ENCODE data around the gene LMAN2L. TPM values are rescaled to one million over a fixed set of nuclear protein-coding genes. Genes with fewer than 3 reads are reported as not detected.

LMAN2L gene
- total RNA-seq, 4 donors from 2014 or later, result 17.2 to 21.5 (median 19.1) TPM

- intact Hi-C loops (cut with DNase I; ENCODE audit: low total_unique reads), result no loop called here
Measured at GRCh38 chr2:96730212-96730611, 9.7 kb downstream of the LMAN2L start.

GRCh38 chr2:96729748-96730147, 10.1 kb downstream of the LMAN2L start:
- no peak for DNase-seq (ENCODE audit: low spot score in 2 of 2)
- no peak for TF ChIP-seq POLR2A (IDR thresholded peaks at IDR 0.05)
- no peak for TF ChIP-seq CTCF (IDR thresholded peaks at IDR 0.05)
- intact Hi-C loops (cut with DNase I; ENCODE audit: low total_unique reads), result no loop called here
- WGBS, 2 donors, result 83 to 87% methylated on average over 7 of the region's 7 CpGs
- H3K4me3 ChIP-seq (ENCODE audit: low read depth, poor library complexity, severe bottlenecking), result no peak overlapping the region

More at GRCh38 chr2:96730212-96730611, 9.7 kb downstream of the LMAN2L start:
- H3K4me3 ChIP-seq (ENCODE audit: low read depth, poor library complexity, severe bottlenecking), result no peak overlapping the region
- DNase-seq (ENCODE audit: low spot score in 2 of 2), result no peak
- TF ChIP-seq CTCF (IDR thresholded peaks at IDR 0.05), result no peak
- no peak for TF ChIP-seq POLR2A (IDR thresholded peaks at IDR 0.05)
- WGBS, 2 donors, result 72 to 83% methylated on average over 2 of the region's 2 CpGs

- 88 to 93% methylated on average over 5 of the region's 5 CpGs for WGBS, 2 donors
- intact Hi-C loops (cut with DNase I; ENCODE audit: low total_unique reads), result no loop called here
- DNase-seq (ENCODE audit: low spot score in 2 of 2), result no peak
- TF ChIP-seq CTCF (IDR thresholded peaks at IDR 0.05) (no peak), POLR2A (IDR thresholded peaks at IDR 0.05) (no peak)
- H3K4me3 ChIP-seq (ENCODE audit: low read depth, poor library complexity, severe bottlenecking), result no peak overlapping the region
Measured at GRCh38 chr2:96727431-96727830, 12.4 kb downstream of the LMAN2L start.

- intact Hi-C loops (cut with DNase I; ENCODE audit: low total_unique reads), result no loop called here
- no peak overlapping the region for H3K4me3 ChIP-seq (ENCODE audit: low read depth, poor library complexity, severe bottlenecking)
- TF ChIP-seq CTCF (IDR thresholded peaks at IDR 0.05) (no peak), POLR2A (IDR thresholded peaks at IDR 0.05) (no peak)
- WGBS, 2 donors, result 93% methylated on average over 4 of the region's 4 CpGs
- no peak for DNase-seq (ENCODE audit: low spot score in 2 of 2)
Measured at GRCh38 chr2:96726131-96726530, 13.7 kb downstream of the LMAN2L start.

- DNase-seq (ENCODE audit: low spot score in 2 of 2), result no peak
- no peak overlapping the region for H3K4me3 ChIP-seq (ENCODE audit: low read depth, poor library complexity, severe bottlenecking)
- intact Hi-C loops (cut with DNase I; ENCODE audit: low total_unique reads), result no loop called here
- no peak for TF ChIP-seq POLR2A (IDR thresholded peaks at IDR 0.05)
- no peak for TF ChIP-seq CTCF (IDR thresholded peaks at IDR 0.05)
Measured at GRCh38 chr2:96716388-96716787, 23.5 kb downstream of the LMAN2L start.

- 89 to 92% methylated on average over 5 of the region's 5 CpGs for WGBS, 2 donors
- TF ChIP-seq POLR2A (IDR thresholded peaks at IDR 0.05) (no peak), CTCF (IDR thresholded peaks at IDR 0.05) (no peak)
- intact Hi-C loops (cut with DNase I; ENCODE audit: low total_unique reads), result no loop called here
- DNase-seq (ENCODE audit: low spot score in 2 of 2), result no peak
- no peak overlapping the region for H3K4me3 ChIP-seq (ENCODE audit: low read depth, poor library complexity, severe bottlenecking)
Measured at GRCh38 chr2:96715658-96716057, 24.2 kb downstream of the LMAN2L start.
